Hepatocyte (in vitro differentiated cells): Measurements from ENCODE around the gene IFIT3. TPM values are rescaled to one million over a fixed set of nuclear protein-coding genes. Genes with fewer than 3 reads are reported as not detected.
A peak's percentile ranks its signal among the peaks of the same experiment; 100 is the strongest.

ENCODE experiments used
- DNase-seq: peaks from one replicate; pipeline ENCODE4 v3.0.0-alpha.2; 2016; ENCODE audit warnings: low spot score
- H2AFZ ChIP-seq: fragments of 200-600 bp; sonication (generic); 2 replicates; pipeline ENCODE4 v1.6.0; 2016; ENCODE audit warnings: antibody characterized with exemption, mild to moderate bottlenecking
- H3K27ac ChIP-seq: fragments of 200-600 bp; sonication (generic); 2 replicates; pipeline ENCODE4 v1.5.1; 2016; ENCODE audit warnings: mild to moderate bottlenecking
- H3K27me3 ChIP-seq: fragments of 200-600 bp; sonication (generic); 2 replicates; pipeline ENCODE4 v1.6.1; 2016
- H3K36me3 ChIP-seq: fragments of 200-600 bp; sonication (generic); replicated peaks from 2 replicates; pipeline ENCODE4 v1.5.1; 2016; ENCODE audit warnings: low read depth; ENCODE audit not compliant: insufficient read depth
- H3K4me1 ChIP-seq: fragments of 200-600 bp; sonication (generic); 2 replicates; pipeline ENCODE4 v1.5.1; 2016; ENCODE audit warnings: mild to moderate bottlenecking, moderate library complexity; ENCODE audit not compliant: insufficient read depth
- H3K4me2 ChIP-seq: fragments of 200-600 bp; sonication (generic); 2 replicates; pipeline ENCODE4 v1.6.0; 2016
- H3K4me3 ChIP-seq: fragments of 200-600 bp; sonication (generic); 2 replicates; pipeline ENCODE4 v1.5.1; 2016; ENCODE audit warnings: mild to moderate bottlenecking
- H3K79me2 ChIP-seq: fragments of 200-600 bp; sonication (generic); 2 replicates; pipeline ENCODE4 v1.6.0; 2017; ENCODE audit warnings: mild to moderate bottlenecking
- H3K9me2 ChIP-seq: fragments of 200-600 bp; sonication (generic); replicated peaks from 2 replicates; pipeline ENCODE4 v1.6.0; 2017; ENCODE audit warnings: mild to moderate bottlenecking; ENCODE audit not compliant: insufficient read depth
- H3K9me3 ChIP-seq: fragments of 200-600 bp; sonication (generic); 2 replicates; pipeline ENCODE4 v1.5.1; 2016; ENCODE audit warnings: low read depth, mild to moderate bottlenecking
- H4K20me1 ChIP-seq: fragments of 200-600 bp; sonication (generic); 2 replicates; pipeline ENCODE4 v1.6.0; 2016; ENCODE audit warnings: mild to moderate bottlenecking; ENCODE audit not compliant: insufficient read depth, poor library complexity, severe bottlenecking
- EZH2 ChIP-seq: fragments of 200-600 bp; sonication (generic); IDR thresholded peaks from 2 replicates; pipeline ENCODE4 v1.6.1; 2016; ENCODE audit warnings: antibody characterized with exemption, mild to moderate bottlenecking, borderline replicate concordance
- EZH2phosphoT487 ChIP-seq: fragments of 200-600 bp; sonication (generic); IDR thresholded peaks from one replicate; pipeline ENCODE4 v1.6.1; 2018; ENCODE audit warnings: antibody characterized with exemption, mild to moderate bottlenecking, low read depth, moderate library complexity; ENCODE audit not compliant: unreplicated experiment, severe bottlenecking
- WGBS: methylation state at CpG from one replicate; pipeline ENCODE4 v1.1.6; 2016; ENCODE audit warnings: low lambda C conversion rate; ENCODE audit errors: missing lambda C conversion rate; 5-methylcytosine and 5-hydroxymethylcytosine counted together
- polyA plus RNA-seq: library from polyadenylated mRNA; unstranded; fragments of >200 nt; fragmentation: Nextera tagmentation; extraction: Ambion mirVana; gene quantifications from 2 replicates; pipeline ENCODE4 v1.2.1, GENCODE V29; 2016
- total RNA-seq: library from RNA; depleted of rRNA; stranded (reverse); fragments of >200 nt; gene quantifications from 2 replicates; pipeline ENCODE4 v1.2.3, GENCODE V29; 2014
- TF ChIP-seq, protein P1 (sequence below): fragments of 200-600 bp; sonication (generic); IDR thresholded peaks from 2 replicates; pipeline ENCODE4 v1.5.1; 2016; ENCODE audit warnings: antibody characterized with exemption, mild to moderate bottlenecking; ENCODE audit not compliant: poor library complexity

IFIT3 gene
- total and polyA plus RNA-seq, 2 experiments from 2014 or later, result 8.6 to 10.8 TPM

- H3K9me3 ChIP-seq, result no peaks in the 10 kb centered on the region
- DNase-seq, result no peak
- H3K27ac ChIP-seq, result peak overlapping the region; percentile 96
- H3K36me3 ChIP-seq, result no peaks in the 10 kb centered on the region
- no peaks in the 10 kb centered on the region for H3K79me2 ChIP-seq
- no peak overlapping the region for H3K4me2 ChIP-seq
- no peaks in the 10 kb centered on the region for H3K9me2 ChIP-seq
- H2AFZ ChIP-seq, result no peak overlapping the region
- WGBS, result 89% methylated on average over 4 of the region's 4 CpGs
- H4K20me1 ChIP-seq, result no peaks in the 10 kb centered on the region
- no peaks in the 10 kb centered on the region for H3K27me3 ChIP-seq
- no peak overlapping the region for H3K4me3 ChIP-seq
- TF ChIP-seq EZH2 (no peak), EZH2phosphoT487 (no peak)
- TF ChIP-seq, protein P1, sequence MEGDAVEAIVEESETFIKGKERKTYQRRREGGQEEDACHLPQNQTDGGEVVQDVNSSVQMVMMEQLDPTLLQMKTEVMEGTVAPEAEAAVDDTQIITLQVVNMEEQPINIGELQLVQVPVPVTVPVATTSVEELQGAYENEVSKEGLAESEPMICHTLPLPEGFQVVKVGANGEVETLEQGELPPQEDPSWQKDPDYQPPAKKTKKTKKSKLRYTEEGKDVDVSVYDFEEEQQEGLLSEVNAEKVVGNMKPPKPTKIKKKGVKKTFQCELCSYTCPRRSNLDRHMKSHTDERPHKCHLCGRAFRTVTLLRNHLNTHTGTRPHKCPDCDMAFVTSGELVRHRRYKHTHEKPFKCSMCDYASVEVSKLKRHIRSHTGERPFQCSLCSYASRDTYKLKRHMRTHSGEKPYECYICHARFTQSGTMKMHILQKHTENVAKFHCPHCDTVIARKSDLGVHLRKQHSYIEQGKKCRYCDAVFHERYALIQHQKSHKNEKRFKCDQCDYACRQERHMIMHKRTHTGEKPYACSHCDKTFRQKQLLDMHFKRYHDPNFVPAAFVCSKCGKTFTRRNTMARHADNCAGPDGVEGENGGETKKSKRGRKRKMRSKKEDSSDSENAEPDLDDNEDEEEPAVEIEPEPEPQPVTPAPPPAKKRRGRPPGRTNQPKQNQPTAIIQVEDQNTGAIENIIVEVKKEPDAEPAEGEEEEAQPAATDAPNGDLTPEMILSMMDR, result no peak
- H3K4me1 ChIP-seq, result peaks cover 50% of the 10 kb centered on the region
These were observed 18.8 kb downstream of the IFIT3 start for GRCh38 chr10:89346405-89347254.

- DNase-seq, result no peak
- no peak overlapping the region for H2AFZ ChIP-seq
- H3K9me2 ChIP-seq, result no peaks in the 10 kb centered on the region
- no peak overlapping the region for H3K4me2 ChIP-seq
- no peak overlapping the region for H3K4me3 ChIP-seq
- TF ChIP-seq EZH2 (no peak), EZH2phosphoT487 (no peak)
- TF ChIP-seq, protein P1, result no peak
- H3K27ac ChIP-seq, result peak overlapping the region; percentile 96
- no peaks in the 10 kb centered on the region for H4K20me1 ChIP-seq
- no peaks in the 10 kb centered on the region for H3K27me3 ChIP-seq
- H3K9me3 ChIP-seq, result no peaks in the 10 kb centered on the region
- peaks cover 56% of the 10 kb centered on the region for H3K4me1 ChIP-seq
- WGBS, result 77% methylated on average over 7 of the region's 7 CpGs
- H3K79me2 ChIP-seq, result no peaks in the 10 kb centered on the region
- no peaks in the 10 kb centered on the region for H3K36me3 ChIP-seq
These were observed 20.1 kb downstream of the IFIT3 start for GRCh38 chr10:89347701-89348457.

GRCh38 chr10:89348481-89348880, 20.7 kb downstream of the IFIT3 start:
- WGBS, result 52% methylated on average over 5 of the region's 5 CpGs
- no peaks in the 10 kb centered on the region for H3K79me2 ChIP-seq
- TF ChIP-seq, protein P1, result no peak
- TF ChIP-seq EZH2 (no peak), EZH2phosphoT487 (no peak)
- H4K20me1 ChIP-seq, result no peaks in the 10 kb centered on the region
- no peak overlapping the region for H2AFZ ChIP-seq
- H3K4me1 ChIP-seq, result peaks cover 58% of the 10 kb centered on the region
- no peaks in the 10 kb centered on the region for H3K9me2 ChIP-seq
- H3K9me3 ChIP-seq, result no peaks in the 10 kb centered on the region
- no peak for DNase-seq
- no peaks in the 10 kb centered on the region for H3K27me3 ChIP-seq
- peak overlapping the region; percentile 50 for H3K4me2 ChIP-seq
- H3K36me3 ChIP-seq, result no peaks in the 10 kb centered on the region
- H3K27ac ChIP-seq, result peak overlapping the region; percentile 96
- no peak overlapping the region for H3K4me3 ChIP-seq
